GM21526 (cell line): Measurements from ENCODE around the gene TLE4.

Experiments
- ATAC-seq: cut with Tn5 transposase; IDR thresholded peaks from one replicate; pipeline ENCODE4 v1.9.1; 2021; ENCODE audit warnings: moderate library complexity; ENCODE audit not compliant: unreplicated experiment, low FRiP score

The TLE4 gene

GRCh38 chr9:79660615-79661014, 88.8 kb downstream of the TLE4 start:
- no peak for ATAC-seq

- ATAC-seq: no peak
Observed at GRCh38 chr9:79661279-79661678, 89.5 kb downstream of the TLE4 start.

- no peak for ATAC-seq
Observed at GRCh38 chr9:79661886-79662536, 90.2 kb downstream of the TLE4 start.

- no peak for ATAC-seq
Observed at GRCh38 chr9:79662537-79662956, 90.8 kb downstream of the TLE4 start.

GRCh38 chr9:79663300-79663699, 91.5 kb downstream of the TLE4 start:
- ATAC-seq: no peak

- ATAC-seq: no peak
Observed at GRCh38 chr9:79663878-79664277, 92.1 kb downstream of the TLE4 start.

GRCh38 chr9:79664375-79664831, 92.6 kb downstream of the TLE4 start:
- no peak for ATAC-seq

- ATAC-seq: no peak
Observed at GRCh38 chr9:79665369-79665768, 93.6 kb downstream of the TLE4 start.

- ATAC-seq: no peak
Observed at GRCh38 chr9:79665931-79666330, 94.2 kb downstream of the TLE4 start.

- ATAC-seq: no peak
Observed at GRCh38 chr9:79667120-79667519, 95.4 kb downstream of the TLE4 start.

GRCh38 chr9:79667817-79668436, 96.2 kb downstream of the TLE4 start:
- no peak for ATAC-seq

GRCh38 chr9:79668956-79669355, 97.2 kb downstream of the TLE4 start:
- no peak for ATAC-seq

- ATAC-seq: no peak
Observed at GRCh38 chr9:79670269-79670961, 98.7 kb downstream of the TLE4 start.

- ATAC-seq: no peak
Observed at GRCh38 chr9:79671558-79671957, 99.8 kb downstream of the TLE4 start.

- ATAC-seq: no peak
Observed at GRCh38 chr9:79672236-79672635, 100.5 kb downstream of the TLE4 start.

- ATAC-seq: no peak
Observed at GRCh38 chr9:79672891-79673290, 101.1 kb downstream of the TLE4 start.

- no peak for ATAC-seq
Observed at GRCh38 chr9:79673614-79674013, 101.8 kb downstream of the TLE4 start.

- ATAC-seq: no peak
Observed at GRCh38 chr9:79674052-79674777, 102.5 kb downstream of the TLE4 start.

GRCh38 chr9:79681576-79681975, 109.8 kb downstream of the TLE4 start:
- no peak for ATAC-seq

- ATAC-seq: no peak
Observed at GRCh38 chr9:79682076-79682736, 110.4 kb downstream of the TLE4 start.

GRCh38 chr9:79684059-79684458, 112.3 kb downstream of the TLE4 start:
- no peak for ATAC-seq
